ENCODE results near the gene ZDHHC24.

DNA sequence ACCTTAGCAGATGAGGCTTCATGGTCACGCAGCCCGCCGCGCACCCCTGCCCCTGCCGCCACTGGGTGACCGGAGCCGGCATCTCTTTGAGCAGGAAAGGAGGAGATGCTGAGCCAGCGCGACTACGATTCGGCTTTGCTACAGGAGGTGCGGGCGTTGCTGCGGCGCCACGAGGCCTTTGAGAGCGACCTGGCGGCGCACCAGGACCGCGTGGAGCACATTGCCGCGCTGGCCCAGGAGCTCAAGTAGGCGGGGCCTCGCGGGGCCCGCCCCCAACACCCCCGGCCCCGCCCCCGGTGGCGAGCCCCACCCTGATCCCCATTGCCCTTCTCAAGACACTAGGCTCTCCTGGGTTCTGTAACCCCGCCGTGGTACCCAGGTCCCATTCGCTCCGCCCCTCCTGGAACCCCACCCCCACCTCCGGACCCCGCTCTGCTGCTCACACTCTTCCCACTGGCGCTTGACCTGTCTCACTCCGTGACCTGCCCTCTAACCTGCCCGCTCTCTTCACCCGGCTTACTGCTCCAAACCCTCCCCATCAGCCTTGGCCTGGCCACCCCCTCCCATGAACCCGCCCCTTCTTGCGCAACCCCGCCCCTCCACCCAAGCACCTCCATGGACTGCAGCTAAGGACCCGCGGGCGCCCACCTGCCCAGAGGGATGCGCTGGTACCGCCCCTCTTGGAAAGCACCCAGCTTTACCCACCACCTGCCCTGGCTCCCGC, 13.5 kb upstream of the ZDHHC24 start:
- TF ChIP-seq, protein P1, sequence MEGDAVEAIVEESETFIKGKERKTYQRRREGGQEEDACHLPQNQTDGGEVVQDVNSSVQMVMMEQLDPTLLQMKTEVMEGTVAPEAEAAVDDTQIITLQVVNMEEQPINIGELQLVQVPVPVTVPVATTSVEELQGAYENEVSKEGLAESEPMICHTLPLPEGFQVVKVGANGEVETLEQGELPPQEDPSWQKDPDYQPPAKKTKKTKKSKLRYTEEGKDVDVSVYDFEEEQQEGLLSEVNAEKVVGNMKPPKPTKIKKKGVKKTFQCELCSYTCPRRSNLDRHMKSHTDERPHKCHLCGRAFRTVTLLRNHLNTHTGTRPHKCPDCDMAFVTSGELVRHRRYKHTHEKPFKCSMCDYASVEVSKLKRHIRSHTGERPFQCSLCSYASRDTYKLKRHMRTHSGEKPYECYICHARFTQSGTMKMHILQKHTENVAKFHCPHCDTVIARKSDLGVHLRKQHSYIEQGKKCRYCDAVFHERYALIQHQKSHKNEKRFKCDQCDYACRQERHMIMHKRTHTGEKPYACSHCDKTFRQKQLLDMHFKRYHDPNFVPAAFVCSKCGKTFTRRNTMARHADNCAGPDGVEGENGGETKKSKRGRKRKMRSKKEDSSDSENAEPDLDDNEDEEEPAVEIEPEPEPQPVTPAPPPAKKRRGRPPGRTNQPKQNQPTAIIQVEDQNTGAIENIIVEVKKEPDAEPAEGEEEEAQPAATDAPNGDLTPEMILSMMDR (IDR thresholded peaks at IDR 0.05), result no peak
- TF ChIP-seq POLR2AphosphoS5 (IDR thresholded peaks at IDR 0.05) (no peak), POLR2A (IDR thresholded peaks at IDR 0.05) (no peak)

Measured in prostate gland (tissue), 2 donors.